ENCODE results near the gene DSCAM.

The DSCAM gene

DNA sequence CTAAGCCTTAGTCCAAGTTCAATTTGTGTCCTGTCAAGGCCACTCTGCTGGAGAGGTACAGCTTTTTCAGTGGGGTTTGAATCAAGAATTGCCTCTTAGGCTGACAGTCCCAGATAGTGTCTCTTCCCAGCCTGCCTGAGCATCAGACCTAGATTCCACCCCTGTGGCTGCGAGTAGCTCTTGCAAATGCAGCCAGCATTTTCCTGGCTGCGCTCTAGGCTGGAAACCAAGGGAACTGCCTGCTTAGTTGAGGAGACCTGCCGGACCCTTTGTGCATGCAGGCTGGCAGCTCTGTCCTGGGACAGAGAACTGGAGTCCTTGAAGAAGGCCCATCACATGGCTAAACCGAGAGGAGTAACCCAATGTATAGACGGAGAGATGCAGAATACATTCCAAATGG lies 686.0 kb downstream of the DSCAM start:
- Histone ChIP-seq H3K9me3 (ENCODE audit: control insufficient read depth, low read length) (no peaks in the 10 kb centered on the region), H3K36me3 (ENCODE audit: control insufficient read depth, insufficient read depth, low read length) (no peaks in the 10 kb centered on the region), H3K4me3 (ENCODE audit: low read length) (no peak overlapping the region), H3K4me1 (ENCODE audit: control insufficient read depth, insufficient read depth, low read length) (no peaks in the 10 kb centered on the region), H3K9ac (ENCODE audit: low read length) (no peak overlapping the region), H3K27me3 (ENCODE audit: control insufficient read depth, insufficient read depth, low read length) (no peaks in the 10 kb centered on the region)

DNA sequence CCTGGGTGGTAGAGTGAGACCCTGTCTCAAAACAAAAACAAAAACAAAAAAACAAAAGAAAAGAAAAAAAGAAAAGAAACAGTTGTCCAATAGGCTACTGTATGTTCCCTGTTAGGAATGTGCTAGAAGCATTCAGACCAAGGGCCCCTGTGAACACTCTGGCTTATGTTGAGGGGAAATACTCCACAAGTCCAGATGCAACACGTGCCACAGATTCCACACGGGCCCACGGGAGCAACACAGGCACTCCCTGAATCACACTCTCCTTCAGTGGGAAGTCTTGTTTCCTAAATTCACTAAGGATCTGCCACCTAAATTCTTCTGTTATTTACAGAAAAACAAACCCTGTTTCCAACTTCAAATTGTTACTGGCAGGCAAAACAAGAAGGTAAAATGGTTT lies 688.6 kb downstream of the DSCAM start:
- H3K9me3 ChIP-seq (ENCODE audit: control insufficient read depth, low read length), result no peaks in the 10 kb centered on the region
- no peaks in the 10 kb centered on the region for H3K36me3 ChIP-seq (ENCODE audit: control insufficient read depth, insufficient read depth, low read length)
- no peak overlapping the region for H3K4me3 ChIP-seq (ENCODE audit: low read length)
- no peaks in the 10 kb centered on the region for H3K4me1 ChIP-seq (ENCODE audit: control insufficient read depth, insufficient read depth, low read length)
- H3K9ac ChIP-seq (ENCODE audit: low read length), result no peak overlapping the region
- no peaks in the 10 kb centered on the region for H3K27me3 ChIP-seq (ENCODE audit: control insufficient read depth, insufficient read depth, low read length)

DNA sequence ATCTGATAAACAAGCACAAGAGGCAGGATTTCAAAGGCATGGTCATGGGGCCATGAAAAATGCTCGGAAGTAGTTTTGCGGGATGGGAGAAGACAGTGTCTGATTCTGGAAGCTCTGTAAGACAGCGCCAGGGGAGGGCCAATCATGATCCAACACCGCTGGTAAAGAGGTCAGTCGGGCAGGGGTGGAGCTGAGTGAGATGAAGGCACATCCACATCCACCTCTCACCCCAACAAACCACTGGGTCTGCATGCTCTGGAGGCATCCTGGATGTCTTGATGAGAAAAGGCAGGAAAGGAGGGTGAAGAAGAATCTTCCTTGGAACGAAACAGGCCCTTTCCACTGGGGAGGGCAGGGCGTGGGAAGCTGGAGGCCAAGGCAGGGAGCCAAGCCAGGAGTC lies 691.4 kb downstream of the DSCAM start:
- Histone ChIP-seq H3K4me3 (ENCODE audit: low read length) (no peak overlapping the region), H3K4me1 (ENCODE audit: control insufficient read depth, insufficient read depth, low read length) (no peaks in the 10 kb centered on the region), H3K27me3 (ENCODE audit: control insufficient read depth, insufficient read depth, low read length) (no peaks in the 10 kb centered on the region), H3K9me3 (ENCODE audit: control insufficient read depth, low read length) (no peaks in the 10 kb centered on the region), H3K9ac (ENCODE audit: low read length) (no peak overlapping the region), H3K36me3 (ENCODE audit: control insufficient read depth, insufficient read depth, low read length) (no peaks in the 10 kb centered on the region)

DNA sequence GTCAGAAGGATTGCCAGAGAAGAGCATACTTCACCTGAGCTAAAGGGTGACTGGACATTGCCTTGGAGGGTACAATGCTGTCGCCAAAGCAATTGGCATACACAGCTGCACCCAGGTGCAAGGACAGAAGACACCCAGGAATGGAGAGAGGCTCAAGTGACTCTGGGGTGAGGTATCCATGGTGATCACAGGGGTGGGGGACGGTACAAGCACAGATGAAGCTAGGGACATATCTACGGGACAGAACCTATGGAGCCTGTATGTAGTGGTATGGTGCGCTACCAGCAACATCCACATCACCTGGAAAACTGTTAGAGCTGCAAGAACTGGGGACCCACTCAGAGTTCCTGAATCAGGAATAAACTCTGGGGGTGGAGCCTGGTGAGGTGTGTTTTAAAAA lies 693.6 kb downstream of the DSCAM start:
- no peak overlapping the region for H3K9ac ChIP-seq (ENCODE audit: low read length)
- no peak overlapping the region for H3K4me3 ChIP-seq (ENCODE audit: low read length)
- no peaks in the 10 kb centered on the region for H3K27me3 ChIP-seq (ENCODE audit: control insufficient read depth, insufficient read depth, low read length)
- H3K9me3 ChIP-seq (ENCODE audit: control insufficient read depth, low read length), result no peaks in the 10 kb centered on the region
- no peaks in the 10 kb centered on the region for H3K36me3 ChIP-seq (ENCODE audit: control insufficient read depth, insufficient read depth, low read length)
- no peaks in the 10 kb centered on the region for H3K4me1 ChIP-seq (ENCODE audit: control insufficient read depth, insufficient read depth, low read length)

DNA sequence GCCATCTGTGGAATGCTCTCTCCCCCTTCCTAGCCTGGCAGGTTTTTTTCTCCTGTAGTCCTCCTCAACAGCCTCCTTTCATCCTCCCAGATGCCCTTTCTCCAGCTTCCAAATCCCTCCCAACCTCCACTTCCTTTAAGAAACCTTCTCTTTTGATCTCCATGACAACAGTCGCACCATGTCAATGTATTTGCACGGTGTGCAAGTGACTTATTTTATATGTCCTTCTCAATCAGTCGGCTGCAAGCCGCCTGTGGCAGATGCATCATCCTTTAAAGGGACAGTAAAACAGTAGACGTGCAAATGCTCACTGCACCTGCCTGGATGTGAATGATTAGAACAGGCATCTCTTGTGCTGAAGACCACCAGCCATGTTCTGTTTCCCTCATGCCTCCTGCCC lies 694.5 kb downstream of the DSCAM start:
- Histone ChIP-seq H3K9ac (ENCODE audit: low read length) (no peak overlapping the region), H3K9me3 (ENCODE audit: control insufficient read depth, low read length) (no peaks in the 10 kb centered on the region), H3K27me3 (ENCODE audit: control insufficient read depth, insufficient read depth, low read length) (no peaks in the 10 kb centered on the region), H3K4me3 (ENCODE audit: low read length) (no peak overlapping the region), H3K36me3 (ENCODE audit: control insufficient read depth, insufficient read depth, low read length) (no peaks in the 10 kb centered on the region), H3K4me1 (ENCODE audit: control insufficient read depth, insufficient read depth, low read length) (no peaks in the 10 kb centered on the region)

DNA sequence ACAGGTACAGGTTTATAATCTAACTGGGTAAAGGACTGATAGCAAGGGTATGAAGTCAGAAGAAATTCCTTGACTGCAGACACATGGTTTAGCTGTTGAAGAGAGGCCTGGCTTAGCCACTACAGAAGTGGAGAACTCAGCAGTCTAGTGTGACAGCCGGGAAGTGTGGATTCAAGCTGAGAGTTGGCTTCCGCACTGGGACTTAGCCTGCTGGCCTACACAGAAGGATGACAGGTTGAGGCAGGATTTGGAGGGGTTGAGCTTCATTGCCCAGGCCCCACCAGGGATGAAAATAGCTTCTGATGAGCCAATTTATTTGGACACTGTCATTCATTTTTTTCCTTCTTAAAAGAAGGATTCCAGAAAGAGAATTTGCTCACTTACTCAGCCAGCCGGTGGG lies 695.3 kb downstream of the DSCAM start:
- no peaks in the 10 kb centered on the region for H3K9me3 ChIP-seq (ENCODE audit: control insufficient read depth, low read length)
- H3K4me1 ChIP-seq (ENCODE audit: control insufficient read depth, insufficient read depth, low read length), result no peaks in the 10 kb centered on the region
- no peak overlapping the region for H3K4me3 ChIP-seq (ENCODE audit: low read length)
- H3K36me3 ChIP-seq (ENCODE audit: control insufficient read depth, insufficient read depth, low read length), result no peaks in the 10 kb centered on the region
- no peaks in the 10 kb centered on the region for H3K27me3 ChIP-seq (ENCODE audit: control insufficient read depth, insufficient read depth, low read length)
- no peak overlapping the region for H3K9ac ChIP-seq (ENCODE audit: low read length)

DNA sequence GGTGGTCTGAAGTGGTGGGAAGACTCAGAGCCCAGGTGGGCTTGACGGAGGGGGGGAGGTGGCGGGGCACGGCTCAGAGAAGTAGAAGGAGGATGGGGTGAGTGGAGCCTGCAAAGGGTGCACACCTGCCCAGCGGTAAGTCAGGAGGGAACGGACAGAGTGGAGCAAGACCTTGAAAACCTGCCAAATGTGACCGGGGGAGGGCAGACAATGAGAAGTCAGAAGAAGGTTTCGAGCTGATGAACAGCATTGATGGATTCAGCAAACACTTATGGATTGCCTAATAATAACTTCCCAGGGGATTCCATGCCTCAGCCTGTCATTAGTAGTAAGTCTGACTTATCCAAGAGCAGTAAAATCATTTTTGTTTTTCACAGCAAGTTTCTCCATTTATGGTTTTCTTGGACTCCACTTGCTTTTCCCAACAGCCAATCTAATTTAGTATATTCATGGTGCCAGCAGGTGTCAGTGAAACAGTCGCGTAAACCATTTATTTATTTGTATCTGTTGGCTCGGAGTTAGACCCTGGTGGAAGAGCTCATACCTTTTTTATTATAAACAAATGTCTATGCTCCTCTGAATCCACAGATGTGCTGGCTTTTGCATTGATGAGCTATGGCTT lies 700.6 kb downstream of the DSCAM start:
- H3K4me1 ChIP-seq (ENCODE audit: control insufficient read depth, insufficient read depth, low read length), result no peaks in the 10 kb centered on the region
- H3K9ac ChIP-seq (ENCODE audit: low read length), result no peak overlapping the region
- no peak overlapping the region for H3K4me3 ChIP-seq (ENCODE audit: low read length)
- no peaks in the 10 kb centered on the region for H3K36me3 ChIP-seq (ENCODE audit: control insufficient read depth, insufficient read depth, low read length)
- no peaks in the 10 kb centered on the region for H3K27me3 ChIP-seq (ENCODE audit: control insufficient read depth, insufficient read depth, low read length)
- H3K9me3 ChIP-seq (ENCODE audit: control insufficient read depth, low read length), result no peaks in the 10 kb centered on the region

DNA sequence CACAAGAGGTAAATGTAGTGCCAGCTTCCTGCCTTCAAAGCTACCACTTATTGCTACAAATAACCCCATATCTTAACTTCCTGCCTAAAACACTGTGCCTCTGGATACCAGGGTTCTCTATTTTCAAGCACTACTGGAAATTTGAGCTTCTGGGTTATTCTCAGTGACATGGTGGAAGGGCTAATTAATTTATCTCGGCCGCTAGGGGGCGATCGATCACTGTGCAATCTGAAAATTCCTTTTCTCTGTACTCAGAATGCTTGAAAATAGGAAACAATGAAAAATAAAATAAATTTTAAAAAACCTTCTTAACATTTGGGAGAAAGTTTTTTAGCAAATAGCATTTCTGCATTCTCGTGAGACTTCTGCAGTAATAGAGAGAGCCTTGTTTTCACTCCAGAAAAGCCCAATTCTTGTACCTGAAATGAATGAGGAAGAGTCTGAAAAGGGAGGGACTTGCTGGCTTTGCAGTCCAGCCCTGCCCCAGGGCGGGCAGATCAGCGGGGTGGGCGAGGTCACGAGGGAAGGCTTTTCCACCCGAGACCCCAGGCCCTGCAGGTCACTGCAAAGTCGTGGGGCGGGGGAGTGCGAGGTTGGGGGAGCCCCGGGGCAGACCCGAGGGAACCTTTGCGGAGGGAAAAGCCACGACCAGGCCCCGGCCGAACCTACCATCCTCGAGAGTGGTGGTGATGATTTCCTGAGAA lies 703.0 kb downstream of the DSCAM start:
- no peaks in the 10 kb centered on the region for H3K9me3 ChIP-seq (ENCODE audit: control insufficient read depth, low read length)
- H3K4me3 ChIP-seq (ENCODE audit: low read length), result no peak overlapping the region
- H3K36me3 ChIP-seq (ENCODE audit: control insufficient read depth, insufficient read depth, low read length), result no peaks in the 10 kb centered on the region
- no peaks in the 10 kb centered on the region for H3K4me1 ChIP-seq (ENCODE audit: control insufficient read depth, insufficient read depth, low read length)
- H3K27me3 ChIP-seq (ENCODE audit: control insufficient read depth, insufficient read depth, low read length), result no peaks in the 10 kb centered on the region
- no peak overlapping the region for H3K9ac ChIP-seq (ENCODE audit: low read length)

DNA sequence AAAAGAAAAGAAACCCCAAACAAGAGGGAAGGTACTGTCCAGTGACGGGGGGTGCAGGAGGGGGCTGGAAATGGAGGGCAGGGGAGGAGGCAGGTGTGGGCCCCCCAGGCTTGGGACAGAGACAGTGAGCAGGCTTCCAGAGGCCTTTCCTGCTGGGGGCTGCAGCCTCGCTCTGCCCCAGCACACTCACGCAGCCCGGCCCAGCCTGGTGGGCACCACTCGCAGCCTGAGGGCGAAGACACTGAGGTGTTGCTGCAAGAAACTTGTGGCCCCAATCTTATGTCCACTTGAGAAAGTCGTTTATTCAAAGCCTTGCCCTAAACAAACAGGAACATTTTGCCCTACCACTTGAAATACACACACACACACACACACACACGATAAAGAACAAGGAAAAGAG lies 705.3 kb downstream of the DSCAM start:
- H3K4me3 ChIP-seq (ENCODE audit: low read length), result no peak overlapping the region
- H3K27me3 ChIP-seq (ENCODE audit: control insufficient read depth, insufficient read depth, low read length), result no peaks in the 10 kb centered on the region
- H3K9me3 ChIP-seq (ENCODE audit: control insufficient read depth, low read length), result no peaks in the 10 kb centered on the region
- H3K4me1 ChIP-seq (ENCODE audit: control insufficient read depth, insufficient read depth, low read length), result no peaks in the 10 kb centered on the region
- H3K36me3 ChIP-seq (ENCODE audit: control insufficient read depth, insufficient read depth, low read length), result no peaks in the 10 kb centered on the region
- no peak overlapping the region for H3K9ac ChIP-seq (ENCODE audit: low read length)

DNA sequence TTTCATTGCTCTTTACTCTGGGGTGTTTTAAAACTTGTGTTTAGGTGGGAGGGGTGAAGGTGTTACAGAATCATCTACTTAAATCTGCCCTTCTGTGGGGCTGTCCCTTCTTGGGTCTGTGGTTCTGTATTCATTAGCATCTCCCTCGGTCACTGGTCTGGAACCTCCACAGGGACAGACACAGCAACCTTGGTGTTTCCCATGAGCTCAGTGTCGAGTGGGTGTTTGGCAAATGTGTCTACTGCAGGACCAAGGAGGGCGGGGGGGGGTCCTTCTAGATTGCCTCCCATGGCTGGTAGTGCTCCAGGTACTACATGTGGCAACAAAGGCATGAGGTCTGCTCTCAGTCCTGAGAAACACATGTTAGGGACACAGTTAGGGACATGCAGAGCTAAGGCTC lies 706.3 kb downstream of the DSCAM start:
- Histone ChIP-seq H3K27me3 (ENCODE audit: control insufficient read depth, insufficient read depth, low read length) (no peaks in the 10 kb centered on the region), H3K9ac (ENCODE audit: low read length) (no peak overlapping the region), H3K36me3 (ENCODE audit: control insufficient read depth, insufficient read depth, low read length) (no peaks in the 10 kb centered on the region), H3K9me3 (ENCODE audit: control insufficient read depth, low read length) (no peaks in the 10 kb centered on the region), H3K4me3 (ENCODE audit: low read length) (no peak overlapping the region), H3K4me1 (ENCODE audit: control insufficient read depth, insufficient read depth, low read length) (no peaks in the 10 kb centered on the region)

DNA sequence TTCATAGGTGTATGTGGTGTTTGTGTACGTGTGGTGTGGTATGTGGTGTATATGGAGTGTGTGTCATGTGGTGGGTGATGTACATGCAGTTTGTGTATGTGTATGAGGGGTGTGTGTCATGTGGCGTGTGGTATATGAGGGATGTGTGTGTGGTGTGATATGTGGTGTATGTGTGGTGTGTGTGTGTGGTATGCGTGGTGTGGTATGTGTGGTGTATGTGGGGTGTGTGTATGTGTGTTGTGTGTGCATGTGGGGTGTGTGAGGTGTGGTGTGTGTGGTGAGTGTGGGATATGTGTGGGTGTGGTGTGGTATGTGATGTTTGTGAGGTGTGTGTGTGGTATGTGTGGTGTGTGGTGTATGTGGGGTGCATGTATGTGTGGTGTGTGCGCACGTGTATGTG lies 707.3 kb downstream of the DSCAM start:
- H3K4me3 ChIP-seq (ENCODE audit: low read length), result no peak overlapping the region
- H3K9me3 ChIP-seq (ENCODE audit: control insufficient read depth, low read length), result no peaks in the 10 kb centered on the region
- no peaks in the 10 kb centered on the region for H3K4me1 ChIP-seq (ENCODE audit: control insufficient read depth, insufficient read depth, low read length)
- no peak overlapping the region for H3K9ac ChIP-seq (ENCODE audit: low read length)
- no peaks in the 10 kb centered on the region for H3K27me3 ChIP-seq (ENCODE audit: control insufficient read depth, insufficient read depth, low read length)
- no peaks in the 10 kb centered on the region for H3K36me3 ChIP-seq (ENCODE audit: control insufficient read depth, insufficient read depth, low read length)

DNA sequence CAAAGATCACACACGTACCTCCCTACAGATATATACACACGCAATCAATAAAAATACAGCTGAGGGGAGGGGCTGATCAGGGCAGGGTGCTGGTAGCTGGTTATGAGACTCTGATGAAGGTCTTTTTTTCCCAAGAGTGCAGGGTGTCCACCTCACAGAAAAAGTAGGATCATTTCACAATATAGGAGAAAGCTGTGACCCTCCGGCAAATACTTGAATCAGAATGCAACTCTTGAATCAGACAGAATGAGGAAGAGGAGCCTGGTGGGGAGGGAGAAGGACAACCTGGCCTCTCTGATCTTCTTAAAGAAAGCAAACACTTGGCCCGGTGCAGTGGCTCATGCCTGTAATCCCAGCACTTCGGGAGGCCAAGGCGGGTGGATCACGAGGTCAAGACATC lies 710.4 kb downstream of the DSCAM start:
- H3K27me3 ChIP-seq (ENCODE audit: control insufficient read depth, insufficient read depth, low read length), result no peaks in the 10 kb centered on the region
- no peaks in the 10 kb centered on the region for H3K9me3 ChIP-seq (ENCODE audit: control insufficient read depth, low read length)
- H3K4me3 ChIP-seq (ENCODE audit: low read length), result no peak overlapping the region
- no peak overlapping the region for H3K9ac ChIP-seq (ENCODE audit: low read length)
- H3K4me1 ChIP-seq (ENCODE audit: control insufficient read depth, insufficient read depth, low read length), result no peaks in the 10 kb centered on the region
- no peaks in the 10 kb centered on the region for H3K36me3 ChIP-seq (ENCODE audit: control insufficient read depth, insufficient read depth, low read length)
